ENCODE data around the gene ZNF687.
"Not testable (repeated sequence)": the region's sequence is repeated elsewhere in the genome, so short reads cannot be mapped to it uniquely, and the experiment has no call there.

ZNF687 gene, protein sequence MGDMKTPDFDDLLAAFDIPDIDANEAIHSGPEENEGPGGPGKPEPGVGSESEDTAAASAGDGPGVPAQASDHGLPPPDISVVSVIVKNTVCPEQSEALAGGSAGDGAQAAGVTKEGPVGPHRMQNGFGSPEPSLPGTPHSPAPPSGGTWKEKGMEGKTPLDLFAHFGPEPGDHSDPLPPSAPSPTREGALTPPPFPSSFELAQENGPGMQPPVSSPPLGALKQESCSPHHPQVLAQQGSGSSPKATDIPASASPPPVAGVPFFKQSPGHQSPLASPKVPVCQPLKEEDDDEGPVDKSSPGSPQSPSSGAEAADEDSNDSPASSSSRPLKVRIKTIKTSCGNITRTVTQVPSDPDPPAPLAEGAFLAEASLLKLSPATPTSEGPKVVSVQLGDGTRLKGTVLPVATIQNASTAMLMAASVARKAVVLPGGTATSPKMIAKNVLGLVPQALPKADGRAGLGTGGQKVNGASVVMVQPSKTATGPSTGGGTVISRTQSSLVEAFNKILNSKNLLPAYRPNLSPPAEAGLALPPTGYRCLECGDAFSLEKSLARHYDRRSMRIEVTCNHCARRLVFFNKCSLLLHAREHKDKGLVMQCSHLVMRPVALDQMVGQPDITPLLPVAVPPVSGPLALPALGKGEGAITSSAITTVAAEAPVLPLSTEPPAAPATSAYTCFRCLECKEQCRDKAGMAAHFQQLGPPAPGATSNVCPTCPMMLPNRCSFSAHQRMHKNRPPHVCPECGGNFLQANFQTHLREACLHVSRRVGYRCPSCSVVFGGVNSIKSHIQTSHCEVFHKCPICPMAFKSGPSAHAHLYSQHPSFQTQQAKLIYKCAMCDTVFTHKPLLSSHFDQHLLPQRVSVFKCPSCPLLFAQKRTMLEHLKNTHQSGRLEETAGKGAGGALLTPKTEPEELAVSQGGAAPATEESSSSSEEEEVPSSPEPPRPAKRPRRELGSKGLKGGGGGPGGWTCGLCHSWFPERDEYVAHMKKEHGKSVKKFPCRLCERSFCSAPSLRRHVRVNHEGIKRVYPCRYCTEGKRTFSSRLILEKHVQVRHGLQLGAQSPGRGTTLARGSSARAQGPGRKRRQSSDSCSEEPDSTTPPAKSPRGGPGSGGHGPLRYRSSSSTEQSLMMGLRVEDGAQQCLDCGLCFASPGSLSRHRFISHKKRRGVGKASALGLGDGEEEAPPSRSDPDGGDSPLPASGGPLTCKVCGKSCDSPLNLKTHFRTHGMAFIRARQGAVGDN

GRCh38 chr1:151281969-151282882 is at the start of gene ZNF687:
Gene ZNF687, plus strand, starts transcription at chr1:151282299. Its CDS starts 3,993 bp downstream, at chr1:151286292.
- peak; percentile 100 for DNase-seq

GRCh38 chr1:151235235-151235634 is 46.9 kb upstream of the ZNF687 start:
- DNase-seq, result no peak

GRCh38 chr1:151237678-151238466 is 44.2 kb upstream of the ZNF687 start:
- no peak for DNase-seq

DNA sequence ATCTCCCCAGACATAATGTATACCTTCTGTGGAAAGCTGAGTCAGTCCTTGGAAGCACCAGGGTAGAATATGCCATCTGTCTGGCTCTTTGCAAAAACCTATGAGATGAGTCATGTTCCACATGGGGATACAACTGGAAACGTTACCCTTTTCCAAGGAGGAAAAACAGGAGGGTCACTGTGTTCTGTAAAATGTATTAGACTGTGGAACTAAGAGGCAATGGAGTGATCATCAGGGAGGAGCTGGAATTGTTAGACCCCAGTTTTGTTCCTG is 43.7 kb upstream of the ZNF687 start:
- DNase-seq, result no peak

- no peak for DNase-seq
These were observed 39.7 kb upstream of the ZNF687 start for GRCh38 chr1:151242442-151242841.

DNA sequence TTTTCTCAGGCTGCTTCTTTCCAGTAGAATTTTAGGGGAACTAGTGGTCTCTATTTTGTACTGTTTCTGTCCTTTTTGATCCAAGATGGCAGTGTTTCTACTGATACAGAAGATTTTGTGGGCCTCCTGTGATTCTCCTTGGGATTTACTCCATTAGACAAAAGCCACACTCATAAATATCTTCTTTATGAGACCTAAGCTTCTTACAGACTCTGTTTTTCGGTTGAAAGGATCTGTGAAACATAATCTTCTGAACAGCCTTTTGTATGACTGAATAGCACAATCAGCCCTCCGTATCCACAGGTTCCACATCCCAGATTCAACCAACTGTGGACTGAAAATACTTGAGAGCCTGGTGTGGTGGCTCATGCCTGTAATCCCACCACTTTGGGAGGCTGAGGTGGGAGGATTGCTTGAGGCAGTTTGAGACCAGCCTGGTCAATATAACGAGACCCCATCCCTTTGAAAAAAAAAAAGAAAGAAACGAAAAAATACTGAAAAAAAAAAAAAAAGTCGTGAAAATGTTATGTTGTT is 38.3 kb upstream of the ZNF687 start:
- DNase-seq, result no peak

DNA sequence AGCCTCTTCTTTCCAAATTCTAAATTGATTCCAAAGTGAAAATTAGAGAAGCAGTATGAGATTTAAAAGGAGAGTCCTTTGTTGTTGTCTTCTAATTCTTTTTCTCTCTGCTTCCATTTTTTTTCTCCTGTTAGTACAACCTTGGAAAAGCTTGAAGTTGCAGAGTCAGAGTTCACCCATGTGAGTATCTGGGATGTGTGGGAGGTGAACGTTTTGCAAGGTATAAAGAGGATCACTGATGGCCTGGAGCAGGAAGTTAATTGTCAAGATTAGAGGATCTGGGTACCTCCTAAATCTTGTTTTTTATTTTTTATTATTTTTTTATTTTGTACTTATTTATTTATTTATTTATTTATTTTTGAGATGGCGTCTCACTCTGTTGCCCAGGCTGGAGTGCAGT is 35.3 kb upstream of the ZNF687 start:
- DNase-seq, result no peak

DNA sequence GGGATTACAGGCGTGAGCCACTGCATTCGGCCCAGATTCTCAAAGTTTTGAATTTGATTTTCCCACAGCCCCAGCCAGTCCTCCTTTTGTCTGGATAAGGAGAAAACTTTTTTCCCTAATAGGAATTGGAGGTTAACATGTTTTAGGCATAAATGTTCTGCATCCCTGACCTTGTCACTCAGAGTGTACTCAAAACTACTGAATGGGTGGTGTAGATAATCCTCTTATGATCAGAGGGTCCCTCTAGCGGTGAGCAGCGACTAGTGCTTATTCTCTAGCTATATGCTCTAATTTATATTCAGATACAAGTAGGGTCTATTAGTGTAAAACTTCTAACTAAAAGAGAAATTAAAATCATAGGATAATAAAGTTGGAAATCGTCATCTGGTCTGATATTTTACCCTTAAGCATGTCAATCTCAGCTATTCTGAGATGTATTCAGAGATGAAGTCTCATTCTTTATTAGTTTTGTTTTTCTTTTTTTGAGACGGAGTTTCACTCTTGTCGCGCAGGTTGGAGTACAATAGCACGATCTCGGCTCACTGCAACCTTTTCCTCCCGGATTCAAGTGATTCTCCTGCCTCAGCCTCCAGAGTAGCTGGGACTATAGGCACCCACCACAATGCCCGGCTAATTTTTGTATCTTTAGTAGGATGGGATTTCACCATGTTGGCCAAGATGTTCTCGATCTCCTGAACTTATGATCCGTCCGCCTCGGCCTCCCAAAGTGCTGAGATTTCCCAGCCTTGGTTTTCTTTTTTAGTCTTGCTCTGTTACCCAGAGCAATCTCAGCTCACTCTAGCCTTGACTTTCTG is 30.2 kb upstream of the ZNF687 start:
- peak; percentile 81 for DNase-seq

- peak; percentile 96 for DNase-seq
These were observed 27.6 kb upstream of the ZNF687 start, which contains the start of gene PSMD4 for GRCh38 chr1:151254217-151255213. Gene PSMD4, plus strand, starts transcription at chr1:151254734. Its CDS starts 49 bp downstream, at chr1:151254783.

DNA sequence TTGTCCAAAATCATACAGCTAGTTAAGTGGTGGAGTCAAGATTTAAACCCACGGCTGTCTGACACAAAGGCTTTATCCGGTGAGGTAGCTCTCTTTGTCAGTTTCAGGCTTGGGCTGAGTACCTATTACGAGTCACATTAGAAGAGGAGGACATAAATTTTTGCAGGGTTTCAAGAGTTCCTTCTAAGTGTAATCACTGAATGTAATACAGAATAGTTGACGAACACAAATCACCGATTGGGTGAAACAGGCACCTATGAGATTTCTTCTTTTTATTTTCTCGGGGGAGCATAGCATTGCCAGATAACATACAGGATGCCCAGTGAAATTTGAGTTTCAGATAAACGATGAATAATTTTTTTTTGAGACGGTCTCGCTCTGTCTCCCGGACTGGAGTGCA is 26.7 kb upstream of the ZNF687 start:
- no peak for DNase-seq

- no peak for DNase-seq
These were observed 22.7 kb upstream of the ZNF687 start for GRCh38 chr1:151259351-151259750.

DNA sequence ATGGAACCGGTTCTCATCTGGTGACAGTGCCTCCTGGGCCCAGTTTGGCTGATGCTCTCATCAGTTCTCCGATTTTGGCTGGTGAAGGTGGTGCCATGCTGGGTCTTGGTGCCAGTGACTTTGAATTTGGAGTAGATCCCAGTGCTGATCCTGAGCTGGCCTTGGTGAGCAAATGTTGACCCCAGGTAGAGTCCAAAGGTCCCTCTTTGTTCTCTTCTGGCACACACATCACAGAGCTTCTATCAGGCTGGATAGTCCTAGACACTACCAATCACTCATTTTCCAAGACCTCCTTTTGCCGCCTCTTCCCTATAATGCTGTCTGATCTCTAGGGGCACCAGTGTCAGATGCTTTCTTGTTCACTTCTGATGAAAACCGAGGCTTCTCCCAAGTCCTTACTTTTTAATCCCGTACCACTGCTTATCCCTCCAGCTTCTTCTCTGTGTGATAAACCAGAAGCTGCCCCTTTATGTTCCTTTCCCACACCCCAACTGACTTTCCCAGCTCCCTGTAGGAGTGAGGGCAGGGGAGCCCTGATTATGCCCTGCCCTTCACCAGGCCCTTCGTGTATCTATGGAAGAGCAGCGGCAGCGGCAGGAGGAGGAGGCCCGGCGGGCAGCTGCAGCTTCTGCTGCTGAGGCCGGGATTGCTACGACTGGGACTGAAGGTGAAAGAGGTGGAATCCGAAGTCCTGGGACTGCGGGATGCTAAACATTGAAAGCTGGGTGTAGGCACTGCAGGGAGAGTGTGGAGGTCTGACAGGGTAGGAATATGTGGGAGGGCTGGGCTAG is 16.5 kb upstream of the ZNF687 start:
- DNase-seq, result no peak

- no peak for DNase-seq
These were observed 15.8 kb upstream of the ZNF687 start for GRCh38 chr1:151266315-151266714.

GRCh38 chr1:151266821-151267220 is 15.3 kb upstream of the ZNF687 start:
- DNase-seq, result no peak

DNA sequence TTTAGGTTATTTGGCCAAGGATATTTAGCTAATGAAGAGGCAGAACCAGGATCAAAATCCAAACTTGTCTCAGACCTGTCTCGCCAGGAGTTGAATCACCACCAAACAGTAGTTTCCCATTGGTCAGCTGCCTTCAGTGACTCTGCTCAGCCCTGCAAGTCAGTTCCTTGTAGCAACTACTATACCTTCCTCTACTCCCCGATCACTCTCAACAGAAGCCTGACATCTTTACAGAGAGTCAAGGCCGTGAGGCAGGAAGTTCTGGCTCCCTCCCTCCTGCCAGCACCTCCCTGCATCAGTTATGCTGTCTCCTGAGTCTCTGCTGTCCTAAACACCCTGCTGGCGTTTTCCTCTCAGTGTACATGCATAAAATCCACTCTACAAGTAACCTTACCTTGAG is 14.3 kb upstream of the ZNF687 start:
- no peak for DNase-seq

DNA sequence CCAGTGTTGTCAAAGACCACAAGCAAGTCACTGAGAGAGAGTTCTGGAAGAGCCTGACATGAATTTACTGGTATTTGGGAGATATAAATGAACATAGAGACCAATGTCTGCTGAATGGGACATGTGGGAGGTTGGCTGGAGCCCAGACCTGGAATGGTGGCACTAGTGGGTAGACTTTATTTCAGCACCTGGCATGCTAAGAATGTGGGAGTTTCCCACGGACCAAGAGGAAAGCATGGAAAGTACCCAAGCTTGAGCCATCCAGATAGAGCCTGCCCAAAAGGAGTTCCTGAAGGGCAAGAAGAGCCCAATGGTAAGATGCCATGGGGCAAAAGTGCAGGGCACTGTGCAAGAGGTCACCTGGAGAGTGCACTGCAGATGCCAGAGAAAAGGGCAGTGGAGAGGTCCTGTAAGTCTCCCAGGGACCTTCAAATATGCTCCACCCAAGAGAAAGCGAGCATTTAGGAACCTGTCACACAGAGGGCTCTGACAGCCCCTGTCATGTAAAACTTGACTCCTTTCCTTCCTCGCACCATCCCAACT is 8.1 kb upstream of the ZNF687 start:
- DNase-seq, result no peak

- not testable (repeated sequence) for DNase-seq
These were observed 6.8 kb upstream of the ZNF687 start for GRCh38 chr1:151275341-151275740.

- DNase-seq, result no peak
These were observed 4.8 kb upstream of the ZNF687 start for GRCh38 chr1:151277249-151277648.

All from CD4-positive, alpha-beta T cell treated with Interleukin-4 for 4 hours (primary cell).